Kidney epithelial cell (primary cell): Measurements from ENCODE around the gene VAV2. TPM values are rescaled to one million over a fixed set of nuclear protein-coding genes. Genes with fewer than 3 reads are reported as not detected.

ENCODE experiments used
- DNase-seq: peaks from one replicate; pipeline ENCODE4 v3.0.0-alpha.2; 2010; ENCODE audit warnings: low read depth
- H3K27me3 ChIP-seq: 2 replicates; pipeline ENCODE4 v1.6.0; 2011; ENCODE audit warnings: low read length; ENCODE audit not compliant: control insufficient read depth, insufficient read depth
- H3K36me3 ChIP-seq: 2 replicates; pipeline ENCODE4 v1.5.1; 2011; ENCODE audit warnings: low read length; ENCODE audit not compliant: control insufficient read depth, insufficient read depth
- H3K4me3 ChIP-seq: 2 replicates; pipeline ENCODE4 v1.5.1; 2011; ENCODE audit warnings: low read depth, mild to moderate bottlenecking, control low read depth, low read length
- total RNA-seq: library from RNA; depleted of rRNA; stranded (reverse); fragments of >200 nt; gene quantifications from 2 replicates; pipeline ENCODE4 v1.2.3, GENCODE V29; 2015
- TF ChIP-seq, protein P1 (sequence below): IDR thresholded peaks from 2 replicates; pipeline ENCODE4 v1.5.1; 2011; ENCODE audit warnings: mild to moderate bottlenecking, moderate library complexity, low read length, control low read depth, inconsistent platforms; ENCODE audit not compliant: insufficient read depth, poor library complexity, severe bottlenecking

VAV2 gene
- total RNA-seq, 1 donor from 2014 or later = 37.8 TPM

DNA sequence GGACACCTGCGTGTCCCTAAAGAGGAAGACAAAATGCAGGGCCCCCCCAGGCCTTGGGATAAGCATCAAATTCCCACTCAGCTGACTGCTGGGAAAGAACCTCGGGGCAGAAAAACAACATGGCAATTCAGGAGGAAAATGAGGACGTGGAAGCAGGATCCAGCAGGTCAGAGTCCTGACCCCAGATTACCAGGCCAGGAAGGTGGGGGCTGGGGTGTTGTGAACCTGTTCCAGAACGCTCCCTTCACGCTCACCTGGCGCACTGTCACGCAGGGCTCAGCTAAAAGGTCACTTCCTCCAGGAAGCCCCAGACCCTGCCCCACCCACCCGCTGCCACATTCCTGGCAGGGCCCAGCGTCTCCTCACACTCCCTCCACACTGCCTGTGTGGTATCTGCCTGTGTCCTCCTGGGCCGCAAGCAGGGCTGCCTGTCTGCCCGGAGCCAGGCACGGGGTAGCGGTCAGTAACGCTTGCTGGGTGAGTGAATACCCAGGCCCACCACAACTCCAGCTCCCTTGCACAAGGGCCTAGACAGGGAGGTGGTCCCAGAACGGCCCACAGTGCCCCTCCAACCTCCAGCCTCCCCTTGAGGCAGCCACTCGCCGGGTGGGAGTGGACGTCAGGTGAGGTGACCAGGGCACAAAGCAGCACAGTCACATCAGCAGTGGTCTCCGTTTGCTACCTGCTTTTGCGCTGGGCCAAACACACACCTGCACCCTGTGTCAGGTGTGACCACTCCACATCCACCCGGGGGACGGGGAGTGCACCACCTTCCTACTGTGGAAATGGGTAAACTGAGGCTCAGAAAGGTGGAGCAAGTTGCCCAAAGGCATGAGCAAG lies 18.1 kb downstream of the VAV2 start:
- no peak overlapping the region for H3K4me3 ChIP-seq
- no peaks in the 10 kb centered on the region for H3K27me3 ChIP-seq
- no peak for DNase-seq
- H3K36me3 ChIP-seq = no peaks in the 10 kb centered on the region
- TF ChIP-seq, protein P1, sequence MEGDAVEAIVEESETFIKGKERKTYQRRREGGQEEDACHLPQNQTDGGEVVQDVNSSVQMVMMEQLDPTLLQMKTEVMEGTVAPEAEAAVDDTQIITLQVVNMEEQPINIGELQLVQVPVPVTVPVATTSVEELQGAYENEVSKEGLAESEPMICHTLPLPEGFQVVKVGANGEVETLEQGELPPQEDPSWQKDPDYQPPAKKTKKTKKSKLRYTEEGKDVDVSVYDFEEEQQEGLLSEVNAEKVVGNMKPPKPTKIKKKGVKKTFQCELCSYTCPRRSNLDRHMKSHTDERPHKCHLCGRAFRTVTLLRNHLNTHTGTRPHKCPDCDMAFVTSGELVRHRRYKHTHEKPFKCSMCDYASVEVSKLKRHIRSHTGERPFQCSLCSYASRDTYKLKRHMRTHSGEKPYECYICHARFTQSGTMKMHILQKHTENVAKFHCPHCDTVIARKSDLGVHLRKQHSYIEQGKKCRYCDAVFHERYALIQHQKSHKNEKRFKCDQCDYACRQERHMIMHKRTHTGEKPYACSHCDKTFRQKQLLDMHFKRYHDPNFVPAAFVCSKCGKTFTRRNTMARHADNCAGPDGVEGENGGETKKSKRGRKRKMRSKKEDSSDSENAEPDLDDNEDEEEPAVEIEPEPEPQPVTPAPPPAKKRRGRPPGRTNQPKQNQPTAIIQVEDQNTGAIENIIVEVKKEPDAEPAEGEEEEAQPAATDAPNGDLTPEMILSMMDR = no peak

DNA sequence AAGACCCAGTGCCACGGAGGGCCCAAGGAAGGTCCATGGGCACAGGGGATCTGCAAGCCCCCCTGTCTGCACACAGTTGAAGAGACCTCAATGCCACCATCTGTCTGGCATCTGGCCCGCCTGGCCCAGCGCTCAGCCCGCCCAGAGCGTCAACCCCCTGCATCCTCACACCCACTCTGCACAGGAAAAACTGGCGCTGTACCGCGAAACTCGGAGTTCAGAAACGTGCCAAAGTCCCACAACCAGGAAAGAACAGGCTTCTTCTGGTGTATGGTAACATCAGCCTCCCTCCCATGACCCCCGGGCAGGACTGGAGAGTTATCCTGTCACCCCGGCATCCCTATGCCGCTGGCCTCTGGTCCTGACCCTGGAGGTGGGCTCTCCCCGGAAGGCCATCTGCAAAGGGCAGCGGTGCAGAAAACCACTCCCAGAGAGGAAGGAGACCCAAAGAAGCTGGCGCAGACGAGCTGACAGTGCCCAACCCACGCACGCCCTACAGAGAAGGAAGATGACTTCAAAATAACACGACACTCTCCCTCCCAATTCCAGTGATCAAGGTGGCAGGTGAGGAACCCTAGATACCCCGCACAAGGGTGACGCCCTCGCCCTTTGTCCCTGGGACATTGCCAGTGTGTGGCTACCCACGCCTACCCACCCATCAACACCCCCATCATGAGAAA lies 18.9 kb downstream of the VAV2 start:
- no peak overlapping the region for H3K4me3 ChIP-seq

DNA sequence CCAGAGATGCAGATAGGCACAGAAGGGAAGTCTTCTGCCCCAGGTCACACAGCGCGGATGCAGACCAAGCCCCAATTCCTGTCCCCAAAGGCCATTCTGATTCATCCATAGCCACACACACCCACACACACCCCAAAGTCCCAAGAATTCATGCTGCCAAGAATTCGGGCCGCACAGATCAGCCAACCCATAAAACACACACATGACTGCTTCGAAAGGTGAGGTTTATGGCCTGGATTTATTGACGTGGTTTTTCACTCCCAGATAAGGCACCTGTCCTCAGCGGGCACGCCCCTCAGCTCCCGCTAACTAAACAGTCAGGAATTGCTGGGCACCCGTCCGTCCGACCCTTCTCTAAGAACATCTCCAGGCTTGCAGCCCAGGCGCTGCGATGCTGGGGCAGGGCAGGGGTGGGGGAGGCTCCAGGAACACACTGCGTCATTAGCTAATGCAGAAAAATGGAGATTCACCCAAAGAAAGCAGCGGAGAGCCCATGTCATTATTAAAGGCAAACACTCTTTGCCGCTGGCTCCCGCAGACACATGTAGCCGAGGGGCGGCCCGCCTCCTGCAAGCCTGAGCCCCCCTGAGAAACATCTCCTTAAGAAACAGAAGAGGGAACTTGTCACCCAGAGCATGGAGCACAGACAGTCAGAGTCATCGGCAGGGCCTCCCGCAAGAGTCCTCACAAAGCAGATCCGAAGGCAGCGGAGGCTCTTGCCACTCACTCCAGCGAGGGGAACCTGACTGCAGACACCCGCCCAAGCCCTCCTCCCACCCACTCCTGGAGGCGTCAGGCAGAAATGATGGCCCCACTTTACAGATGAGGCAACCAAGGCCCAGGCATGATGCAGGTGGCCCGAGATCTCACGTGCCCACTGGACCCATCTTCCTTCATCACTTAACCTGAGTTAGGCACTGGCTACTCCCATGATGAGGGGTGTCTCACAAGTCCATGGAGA lies 19.9 kb downstream of the VAV2 start:
- DNase-seq = no peak
- TF ChIP-seq, protein P1 = no peak
- H3K4me3 ChIP-seq = no peak overlapping the region
- H3K27me3 ChIP-seq = no peaks in the 10 kb centered on the region
- H3K36me3 ChIP-seq = no peaks in the 10 kb centered on the region

More for the DNA sequence above, 18.9 kb downstream of the VAV2 start:
- TF ChIP-seq, protein P1 = no peak
- Histone ChIP-seq H3K27me3 (no peaks in the 10 kb centered on the region), H3K36me3 (no peaks in the 10 kb centered on the region)
- no peak for DNase-seq

DNA sequence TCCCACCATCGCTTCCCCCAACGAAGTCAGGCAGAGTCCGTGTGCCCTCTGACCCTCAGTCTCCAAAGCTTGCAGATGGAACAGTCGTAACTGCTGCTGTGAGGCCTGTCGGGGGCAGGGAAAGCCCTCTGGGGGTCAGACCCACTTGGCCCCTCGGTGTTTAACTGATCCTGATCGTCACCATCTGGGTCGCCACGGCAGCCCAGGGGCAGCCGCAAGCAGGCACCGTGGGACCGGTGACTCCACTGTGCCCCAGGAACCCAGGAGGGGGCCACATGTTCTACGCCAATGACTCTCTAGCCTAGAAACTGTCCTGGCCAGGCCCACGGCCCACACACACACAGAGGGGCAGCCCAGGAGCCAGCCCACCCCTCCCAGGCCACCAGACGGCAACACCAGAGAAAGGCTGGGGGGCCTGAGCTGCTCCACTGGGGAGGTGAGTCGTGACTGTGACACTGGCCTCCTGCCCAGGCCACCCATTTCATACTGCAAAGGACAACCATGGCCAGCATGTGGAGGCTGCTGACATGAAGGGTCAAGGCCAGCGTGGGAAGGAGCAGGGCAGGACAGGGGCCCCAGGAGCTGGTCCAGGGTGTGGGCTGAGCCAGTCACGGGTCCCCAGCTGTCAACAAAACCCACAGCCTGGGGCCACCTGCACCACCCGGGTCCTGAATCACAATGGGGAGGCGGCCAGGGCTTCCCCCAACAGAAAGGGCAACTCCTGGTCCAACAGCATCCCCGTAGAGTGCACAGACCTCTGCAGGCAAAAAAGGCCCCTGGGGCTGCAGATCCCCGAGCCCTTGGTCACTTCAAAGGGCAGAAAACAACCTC lies 20.8 kb downstream of the VAV2 start:
- Histone ChIP-seq H3K4me3 (no peak overlapping the region), H3K36me3 (no peaks in the 10 kb centered on the region), H3K27me3 (no peaks in the 10 kb centered on the region)
- TF ChIP-seq, protein P1 = no peak
- no peak for DNase-seq

DNA sequence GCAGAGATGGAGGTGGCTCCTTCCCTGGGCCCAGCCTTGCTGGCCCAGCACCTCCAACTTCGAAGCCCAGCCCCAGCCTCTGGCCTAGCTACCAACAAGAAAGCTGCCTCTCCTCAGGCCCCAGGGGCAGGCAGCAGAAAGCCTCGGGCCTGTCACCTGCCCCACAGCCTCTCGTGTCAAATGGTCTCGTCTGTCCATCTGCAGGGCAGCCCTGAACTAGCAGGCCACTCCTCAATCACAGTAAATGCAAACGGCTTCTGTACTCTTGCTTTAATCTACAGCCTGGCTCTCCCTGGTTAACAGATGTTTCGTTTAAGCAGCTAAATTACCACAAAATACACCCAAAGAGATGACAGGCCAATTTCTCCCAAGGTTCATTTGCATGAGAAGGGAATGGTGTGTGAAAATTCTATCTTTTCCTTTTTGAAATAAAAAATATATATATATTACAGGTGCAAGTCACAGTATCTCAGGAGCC lies 21.5 kb downstream of the VAV2 start:
- Histone ChIP-seq H3K4me3 (no peak overlapping the region), H3K27me3 (no peaks in the 10 kb centered on the region), H3K36me3 (no peaks in the 10 kb centered on the region)
- DNase-seq = no peak
- TF ChIP-seq, protein P1 = no peak
